ENCODE results near the gene REV1.

The REV1 gene

GRCh38 chr2:99403524-99403923 is 86.3 kb downstream of the REV1 start (continued):
- TF ChIP-seq CSRNP3 (CRISPR knock-in tag; IDR thresholded peaks at IDR 0.05) (no peak), ZNF565 (CRISPR knock-in tag; conservative IDR thresholded peaks at IDR 0.05; ENCODE audit: low read depth) (no peak), ZC3H10 (CRISPR knock-in tag; IDR thresholded peaks at IDR 0.05) (no peak)

GRCh38 chr2:99403084-99403483 is 86.7 kb downstream of the REV1 start:
- no peak for TF ChIP-seq BACH2 (CRISPR knock-in tag; IDR thresholded peaks at IDR 0.05; ENCODE audit: borderline replicate concordance)
- TF ChIP-seq SNAI2 (CRISPR knock-in tag; IDR thresholded peaks at IDR 0.05) = no peak
- no peak for TF ChIP-seq POU6F1 (CRISPR knock-in tag; IDR thresholded peaks at IDR 0.05; ENCODE audit: borderline replicate concordance, low read depth)
- TF ChIP-seq ZNF8 (CRISPR knock-in tag; IDR thresholded peaks at IDR 0.05) = no peak
- TF ChIP-seq PPARA (CRISPR knock-in tag; IDR thresholded peaks at IDR 0.05; ENCODE audit: borderline replicate concordance) = no peak
- no peak for TF ChIP-seq PATZ1 (CRISPR knock-in tag; IDR thresholded peaks at IDR 0.05; ENCODE audit: borderline replicate concordance)
- TF ChIP-seq ZFP3 (CRISPR knock-in tag; IDR thresholded peaks at IDR 0.05) = no peak
- no peak for TF ChIP-seq GLIS3 (CRISPR knock-in tag; IDR thresholded peaks at IDR 0.05)
- no peak for TF ChIP-seq ZC3H10 (CRISPR knock-in tag; IDR thresholded peaks at IDR 0.05)
- TF ChIP-seq ISL1 (CRISPR knock-in tag; IDR thresholded peaks at IDR 0.05) = no peak
- no peak for TF ChIP-seq ESRRG (CRISPR knock-in tag; IDR thresholded peaks at IDR 0.05)
- TF ChIP-seq OSR1 (CRISPR knock-in tag; IDR thresholded peaks at IDR 0.05) = no peak
- TF ChIP-seq TCF4 (CRISPR knock-in tag; IDR thresholded peaks at IDR 0.05; ENCODE audit: borderline replicate concordance) = no peak
- no peak for TF ChIP-seq CREB5 (CRISPR knock-in tag; IDR thresholded peaks at IDR 0.05; ENCODE audit: low read depth)
- no peak for TF ChIP-seq ZFP30 (CRISPR knock-in tag; IDR thresholded peaks at IDR 0.05)
- TF ChIP-seq CSRNP3 (CRISPR knock-in tag; IDR thresholded peaks at IDR 0.05) = no peak
- TF ChIP-seq RARB (CRISPR knock-in tag; IDR thresholded peaks at IDR 0.05) = no peak
- no peak for TF ChIP-seq TSHZ2 (CRISPR knock-in tag; IDR thresholded peaks at IDR 0.05)
- no peak for TF ChIP-seq CSDC2 (CRISPR knock-in tag; IDR thresholded peaks at IDR 0.05)
- no peak for TF ChIP-seq TOX (CRISPR knock-in tag; IDR thresholded peaks at IDR 0.05; ENCODE audit: borderline replicate concordance)
- no peak for ATAC-seq

- ATAC-seq = no peak
- TF ChIP-seq TOX (CRISPR knock-in tag; IDR thresholded peaks at IDR 0.05; ENCODE audit: borderline replicate concordance) (no peak), BACH2 (CRISPR knock-in tag; IDR thresholded peaks at IDR 0.05; ENCODE audit: borderline replicate concordance) (no peak), OSR1 (CRISPR knock-in tag; IDR thresholded peaks at IDR 0.05) (no peak), CSRNP3 (CRISPR knock-in tag; IDR thresholded peaks at IDR 0.05) (no peak), ZC3H10 (CRISPR knock-in tag; IDR thresholded peaks at IDR 0.05) (no peak), ESRRG (CRISPR knock-in tag; IDR thresholded peaks at IDR 0.05) (no peak), SNAI2 (CRISPR knock-in tag; IDR thresholded peaks at IDR 0.05) (no peak), TCF4 (CRISPR knock-in tag; IDR thresholded peaks at IDR 0.05; ENCODE audit: borderline replicate concordance) (no peak), ARNTL (CRISPR knock-in tag; IDR thresholded peaks at IDR 0.05; ENCODE audit: borderline replicate concordance, low read depth) (no peak), ZNF8 (CRISPR knock-in tag; IDR thresholded peaks at IDR 0.05) (no peak), ZNF565 (CRISPR knock-in tag; conservative IDR thresholded peaks at IDR 0.05; ENCODE audit: low read depth) (no peak), TSHZ2 (CRISPR knock-in tag; IDR thresholded peaks at IDR 0.05) (no peak)
Measured at GRCh38 chr2:99401841-99402240, 88.0 kb downstream of the REV1 start.
